HG03095 (cell line): ENCODE results near the gene NR4A2.
A peak's percentile ranks its signal among the peaks of the same experiment; 100 is the strongest.

Experiments
- ATAC-seq: cut with Tn5 transposase; IDR thresholded peaks from one replicate; pipeline ENCODE4 v1.9.1; 2021; ENCODE audit warnings: moderate library complexity; ENCODE audit not compliant: unreplicated experiment

NR4A2 gene

DNA sequence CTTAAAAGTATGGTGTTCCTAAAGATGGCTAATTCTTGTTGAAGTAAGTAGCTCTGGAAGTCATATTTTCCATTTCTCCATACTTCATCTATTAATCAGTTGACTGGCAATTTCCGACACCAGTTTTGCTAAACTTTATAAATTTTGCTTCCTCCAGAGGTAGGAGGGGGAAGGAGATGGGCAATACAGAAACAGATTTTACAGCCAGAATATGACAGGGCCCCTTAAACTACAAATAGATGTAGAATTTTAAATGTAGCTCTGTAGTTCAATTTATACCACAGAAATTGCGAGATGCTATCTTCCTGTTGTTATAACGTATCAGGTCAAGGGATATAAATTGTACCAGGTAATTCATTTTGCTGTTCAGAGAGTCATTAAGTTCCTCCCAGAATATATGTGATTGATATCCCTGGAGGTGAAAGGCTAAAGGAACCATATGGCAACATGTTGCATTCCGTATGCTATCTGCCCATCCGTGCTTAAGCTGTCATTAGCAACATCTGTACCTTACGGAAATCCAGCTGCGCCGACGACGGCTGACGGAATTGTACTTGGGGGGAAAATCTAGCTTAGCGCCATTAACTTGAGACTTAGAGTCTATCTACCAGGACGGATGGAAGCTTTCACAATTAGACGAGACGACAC lies 8.4 kb upstream of the NR4A2 start:
- no peak for ATAC-seq

DNA sequence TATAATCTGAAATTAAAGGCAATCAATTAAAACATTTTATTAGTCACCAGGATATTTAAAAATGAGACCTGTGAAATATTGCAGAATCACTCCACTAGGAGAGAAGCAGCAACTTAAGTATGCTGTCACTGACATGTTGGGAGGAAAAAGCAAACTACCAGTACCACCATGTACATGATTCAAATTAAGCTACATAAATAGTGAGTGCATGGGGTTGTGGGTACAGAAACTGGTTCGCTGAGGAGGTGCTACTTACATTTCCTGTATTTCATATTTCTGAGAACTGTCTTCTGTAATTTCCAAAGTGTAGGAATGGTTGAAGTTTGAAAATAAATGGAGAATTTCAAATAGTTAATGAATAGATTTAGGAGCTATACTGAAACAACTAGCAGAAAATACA lies 7.9 kb upstream of the NR4A2 start:
- ATAC-seq: no peak

DNA sequence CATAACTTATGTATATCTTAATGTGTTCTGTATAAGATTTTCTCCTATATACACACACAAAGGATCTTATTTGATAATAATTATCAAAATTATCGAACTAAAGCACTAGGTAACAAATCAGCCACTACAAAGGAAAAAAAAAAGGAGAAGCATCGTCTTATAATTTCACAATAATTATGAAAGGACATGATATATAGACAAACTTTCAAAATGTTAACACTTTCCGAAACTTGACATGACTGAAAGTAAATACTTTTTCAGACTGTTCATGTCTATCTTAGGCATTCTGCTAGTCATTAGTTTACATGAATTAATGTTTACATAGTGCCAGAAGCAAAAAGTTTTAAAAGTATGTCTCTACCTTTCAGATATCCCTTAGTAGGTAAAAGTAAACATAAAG lies 7.3 kb upstream of the NR4A2 start:
- no peak for ATAC-seq

DNA sequence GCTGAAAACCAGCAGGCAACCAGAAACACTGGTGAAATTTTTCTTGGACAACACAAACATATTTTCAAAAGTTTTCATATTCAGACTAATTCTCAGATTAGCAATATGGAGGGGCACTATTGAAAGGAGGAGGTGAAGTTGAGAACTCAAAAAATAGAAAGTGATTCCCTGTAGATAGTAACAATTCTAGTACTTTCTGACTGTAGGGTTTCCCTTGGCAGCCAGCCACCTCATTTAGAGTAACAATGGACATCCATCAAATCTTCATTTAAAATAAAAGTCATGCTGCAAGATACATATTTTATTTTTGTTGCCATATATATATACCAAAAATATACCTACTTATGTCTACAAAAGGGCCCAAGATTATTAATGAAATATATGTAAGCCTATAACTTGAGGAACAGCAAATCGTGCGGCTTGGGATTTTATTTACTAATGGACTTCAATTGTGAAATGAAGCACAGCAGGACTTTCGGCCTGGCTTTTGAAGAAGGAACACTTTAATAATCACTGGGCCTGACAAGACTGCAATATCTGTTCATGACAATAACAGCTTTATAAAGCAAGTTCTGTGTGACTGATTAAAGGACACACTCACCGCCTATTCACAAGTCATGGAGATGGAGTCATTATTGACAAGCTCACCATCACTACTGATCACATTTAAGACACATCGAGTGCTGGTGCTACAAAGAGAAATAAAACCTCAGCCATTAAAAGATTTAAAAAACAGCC lies 6.8 kb upstream of the NR4A2 start:
- ATAC-seq: no peak

DNA sequence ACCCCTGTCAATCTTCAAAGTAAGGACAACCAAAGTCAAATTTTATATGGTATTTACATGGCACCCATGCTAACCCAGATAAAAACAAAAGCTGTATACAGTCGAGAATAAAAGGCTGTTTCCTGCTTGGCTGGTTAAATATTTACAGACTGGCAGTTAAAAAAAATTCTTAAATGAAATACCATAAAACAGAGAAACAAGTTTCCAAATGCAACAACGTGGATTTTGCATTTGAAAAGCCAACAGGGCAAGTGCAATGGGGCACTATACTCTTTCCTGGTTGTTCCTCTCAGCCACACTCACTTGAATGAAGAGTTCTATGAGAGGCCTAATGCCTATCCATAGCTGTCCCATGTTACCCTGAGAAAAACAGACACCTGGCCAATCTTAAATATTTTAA lies 6.1 kb upstream of the NR4A2 start:
- ATAC-seq: no peak

DNA sequence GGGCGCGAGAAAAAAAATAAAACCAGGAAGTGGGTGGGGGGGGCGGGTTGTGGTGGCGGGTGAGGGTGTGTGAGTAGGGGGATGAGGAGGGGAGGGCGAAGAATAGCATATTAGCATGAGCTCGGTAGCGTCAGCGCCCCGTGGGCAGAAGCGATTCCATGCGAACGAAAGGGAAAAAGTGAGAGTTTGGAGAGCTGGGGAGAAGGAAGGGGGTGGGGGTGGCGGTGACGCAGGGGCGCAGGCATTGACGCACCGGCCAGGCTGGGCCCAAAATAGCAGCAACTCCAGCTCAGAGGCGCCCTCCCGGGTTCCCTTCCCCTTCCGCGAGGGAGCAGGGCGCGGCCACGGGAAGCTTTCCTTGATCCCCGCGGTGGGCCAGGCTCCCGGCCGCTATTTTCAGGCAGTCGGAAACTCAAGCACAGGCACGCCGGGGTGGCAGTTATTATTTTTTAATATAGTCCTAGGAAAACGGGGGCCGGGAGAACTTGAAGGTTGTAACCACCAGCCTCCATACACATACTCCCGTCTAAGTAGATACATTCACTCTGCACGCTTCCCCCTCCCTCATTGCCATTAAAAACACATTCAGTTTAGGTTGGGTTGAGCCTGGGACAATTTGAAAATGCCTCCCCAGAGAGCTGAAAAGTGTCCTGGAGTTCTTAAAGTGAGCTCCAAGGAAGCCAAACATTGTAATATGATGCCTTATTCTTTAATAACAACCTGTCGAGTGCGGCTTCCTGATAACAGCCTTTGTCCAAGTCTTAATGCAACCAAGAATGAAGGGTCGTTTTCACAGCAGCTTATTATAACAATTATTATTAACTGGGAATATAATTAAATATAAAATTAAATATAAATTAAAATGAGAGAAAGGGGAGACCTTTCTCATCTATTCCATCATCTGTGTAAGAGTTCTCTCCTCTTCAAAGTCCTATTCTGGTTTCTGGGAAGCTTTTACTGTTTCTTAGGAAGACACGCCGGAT lies 2.3 kb upstream of the NR4A2 start:
- ATAC-seq: peak; percentile 18

DNA sequence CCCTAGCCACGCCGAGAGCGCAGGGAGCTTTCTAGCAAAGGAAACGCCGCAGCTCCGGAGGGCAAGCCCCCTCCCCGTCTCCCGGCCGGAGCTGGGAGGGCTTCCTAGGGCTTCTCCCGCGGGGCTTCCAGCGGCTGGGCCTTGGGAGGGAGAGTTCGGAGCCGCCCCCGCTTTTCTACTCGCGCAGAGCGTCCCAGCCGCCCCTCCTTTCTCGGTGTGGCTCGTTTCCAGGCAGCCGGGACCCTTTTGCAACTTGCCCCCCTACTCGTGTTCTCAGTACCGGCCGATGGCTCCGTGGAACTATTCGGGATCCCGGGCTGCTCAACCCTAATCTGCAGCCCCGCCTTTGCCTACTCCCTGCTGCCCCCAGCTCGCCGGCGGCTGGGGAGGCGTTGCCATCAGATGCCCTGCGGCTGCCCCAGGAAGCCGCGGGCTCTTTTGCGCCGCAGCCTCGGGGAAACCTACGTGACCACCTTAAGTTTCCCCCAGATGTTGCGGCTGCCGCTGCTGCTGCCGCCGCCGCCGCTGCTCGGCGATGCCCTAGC lies 1.5 kb upstream of the NR4A2 start:
- peak; percentile 27 for ATAC-seq

DNA sequence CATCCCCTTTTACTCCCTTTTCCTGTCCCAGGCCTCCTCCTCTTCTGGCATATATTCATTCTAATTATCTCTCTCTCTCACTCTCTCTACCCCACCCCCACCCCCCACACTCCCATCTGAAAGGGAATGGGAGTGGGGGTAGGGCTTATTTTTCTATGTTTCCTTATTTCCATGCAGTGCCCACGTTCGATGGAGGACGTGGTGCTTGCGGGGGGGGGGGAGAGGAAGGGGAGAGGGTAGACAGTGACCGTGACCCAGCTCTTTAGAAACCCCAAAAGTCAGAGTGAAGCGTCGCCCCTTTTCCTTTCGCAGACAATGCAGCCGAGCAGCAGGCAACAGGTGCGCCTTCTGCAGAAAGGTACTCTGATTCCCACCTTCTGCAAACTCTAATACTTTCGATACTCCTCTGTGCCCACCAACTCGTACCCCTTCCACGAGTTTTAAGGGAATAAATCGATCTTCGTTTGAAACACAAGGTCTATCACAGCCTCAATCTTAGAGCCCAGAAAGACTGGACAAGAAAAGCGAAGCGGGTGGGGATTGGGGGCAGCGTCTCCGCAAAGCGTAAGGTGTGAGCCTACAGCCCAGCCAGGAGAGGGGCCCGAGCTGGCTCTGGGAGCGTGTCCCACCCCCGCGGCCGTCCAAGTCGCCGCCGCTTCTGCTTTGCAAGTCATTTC lies 891 bp upstream of the NR4A2 start:
- ATAC-seq: peak; percentile 18

DNA sequence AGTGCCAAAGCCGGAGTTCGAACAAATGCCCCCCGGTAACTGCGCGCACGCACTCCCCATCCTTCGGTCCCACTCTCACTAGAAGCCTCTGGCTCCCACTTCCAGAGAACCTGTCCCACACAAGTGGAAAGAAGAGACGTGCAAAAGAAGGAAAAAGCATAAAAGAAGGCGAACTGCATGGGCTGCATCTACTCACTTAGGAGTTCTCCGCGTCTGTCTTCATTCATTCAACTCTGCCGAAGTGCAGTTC lies 312 bp downstream of the NR4A2 start:
- ATAC-seq: no peak

DNA sequence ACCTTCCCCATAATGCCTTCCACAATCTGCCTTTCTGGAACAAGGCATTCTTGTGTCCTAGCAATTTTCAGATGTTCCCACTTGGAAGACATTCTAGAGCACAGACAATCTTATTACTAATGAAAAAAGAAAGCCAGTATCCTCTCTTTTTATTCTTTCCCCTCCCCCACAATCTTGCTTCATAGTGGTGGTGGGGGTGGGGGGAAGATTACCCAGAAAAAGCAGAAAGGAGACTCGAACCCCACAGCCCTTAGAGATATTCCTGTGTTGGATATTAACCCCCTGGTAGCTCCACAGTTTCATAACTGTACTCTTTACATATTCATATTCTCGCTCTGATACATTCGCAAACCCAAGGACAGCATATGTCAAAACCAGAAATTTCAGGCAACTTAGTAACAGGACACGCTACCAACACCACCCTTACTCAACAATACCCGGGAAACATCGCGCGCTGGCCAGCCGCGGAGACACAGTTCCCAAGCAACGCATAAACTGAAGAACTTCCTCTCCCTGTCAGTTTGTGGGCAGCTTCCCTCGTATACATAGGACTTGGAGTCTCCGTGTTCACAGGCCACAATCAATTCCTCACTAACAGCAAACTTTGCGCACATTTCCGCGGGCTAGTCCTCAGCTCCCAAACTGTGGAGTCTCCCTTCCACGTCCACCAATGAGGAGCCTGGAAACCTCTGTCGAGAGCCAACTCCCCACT lies 793 bp downstream of the NR4A2 start:
- no peak for ATAC-seq

DNA sequence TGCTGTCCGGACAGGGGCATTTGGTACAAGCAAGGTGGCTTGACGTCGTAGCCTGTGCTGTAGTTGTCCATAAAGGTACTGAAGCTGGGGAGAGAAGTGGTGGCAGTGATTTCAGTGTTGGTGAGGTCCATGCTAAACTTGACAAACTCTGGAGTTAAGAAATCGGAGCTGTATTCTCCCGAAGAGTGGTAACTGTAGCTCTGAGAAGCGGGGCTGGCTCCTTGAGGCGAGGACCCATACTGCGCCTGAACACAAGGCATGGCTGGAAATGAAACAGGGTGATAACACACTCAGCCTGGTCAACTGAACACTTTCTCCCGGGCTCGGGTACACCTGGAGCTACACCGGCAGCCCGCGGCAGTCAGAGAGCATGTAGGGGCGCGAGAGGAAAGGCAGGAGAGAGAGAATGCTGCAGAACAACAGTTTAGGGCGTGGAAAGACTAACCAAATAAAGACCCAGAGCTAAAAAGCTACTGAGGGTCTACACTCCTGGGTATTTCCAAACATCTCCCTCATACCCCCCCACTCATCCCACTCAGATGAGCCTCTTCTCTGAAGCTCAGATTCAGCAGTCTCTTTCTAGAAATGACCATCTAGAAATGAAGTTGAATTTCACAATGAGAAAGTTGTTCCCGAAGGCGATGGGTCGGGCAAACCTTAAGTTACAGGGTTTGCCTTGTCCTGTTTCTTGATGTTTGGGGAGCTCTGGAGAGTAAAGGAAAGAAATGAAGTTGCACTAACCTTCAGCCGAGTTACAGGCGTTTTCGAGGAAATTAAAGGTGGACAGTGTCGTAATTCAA lies 2.4 kb downstream of the NR4A2 start:
- no peak for ATAC-seq

DNA sequence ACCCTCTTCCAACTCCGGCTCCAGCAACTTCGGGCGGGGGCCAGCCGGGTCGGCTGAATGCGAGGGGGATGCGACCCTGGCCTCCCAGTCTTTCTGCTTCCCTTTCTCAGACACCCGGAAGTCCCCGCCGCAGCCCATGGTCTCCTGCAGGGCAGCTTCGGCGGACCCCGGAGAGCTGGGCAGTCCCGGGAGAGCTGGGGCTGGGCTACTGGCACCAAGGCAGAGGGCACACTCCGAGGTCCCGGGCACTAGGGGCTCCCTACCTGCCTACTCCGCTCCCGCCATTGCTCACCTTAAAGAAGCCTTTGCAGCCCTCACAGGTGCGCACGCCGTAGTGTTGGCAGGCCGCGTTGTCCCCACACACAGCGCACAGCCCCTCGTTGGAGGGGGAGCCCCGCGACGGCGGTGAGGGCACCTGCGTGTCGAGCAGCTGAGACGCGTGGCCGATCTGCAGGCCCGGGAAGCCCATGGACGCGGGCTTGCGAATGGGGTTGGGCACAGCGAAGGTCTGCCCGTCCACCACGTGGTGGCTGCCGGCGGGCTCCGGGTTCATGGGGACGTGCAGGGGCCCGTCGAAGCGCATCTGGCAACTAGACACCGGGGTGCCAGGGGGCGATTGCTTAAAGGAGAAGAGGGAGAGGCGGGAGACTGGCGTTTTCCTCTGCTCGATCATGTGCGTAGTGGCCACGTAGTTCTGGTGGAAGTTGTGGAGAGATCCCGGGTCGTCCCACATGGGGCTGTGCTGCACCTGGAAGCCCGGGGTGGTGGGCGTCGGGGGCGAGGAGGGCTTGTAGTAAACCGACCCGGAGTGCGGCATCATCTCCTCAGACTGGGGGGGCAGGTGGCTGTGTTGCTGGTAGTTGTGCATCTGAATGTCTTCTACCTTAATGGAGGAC lies 3.2 kb downstream of the NR4A2 start:
- ATAC-seq: no peak

DNA sequence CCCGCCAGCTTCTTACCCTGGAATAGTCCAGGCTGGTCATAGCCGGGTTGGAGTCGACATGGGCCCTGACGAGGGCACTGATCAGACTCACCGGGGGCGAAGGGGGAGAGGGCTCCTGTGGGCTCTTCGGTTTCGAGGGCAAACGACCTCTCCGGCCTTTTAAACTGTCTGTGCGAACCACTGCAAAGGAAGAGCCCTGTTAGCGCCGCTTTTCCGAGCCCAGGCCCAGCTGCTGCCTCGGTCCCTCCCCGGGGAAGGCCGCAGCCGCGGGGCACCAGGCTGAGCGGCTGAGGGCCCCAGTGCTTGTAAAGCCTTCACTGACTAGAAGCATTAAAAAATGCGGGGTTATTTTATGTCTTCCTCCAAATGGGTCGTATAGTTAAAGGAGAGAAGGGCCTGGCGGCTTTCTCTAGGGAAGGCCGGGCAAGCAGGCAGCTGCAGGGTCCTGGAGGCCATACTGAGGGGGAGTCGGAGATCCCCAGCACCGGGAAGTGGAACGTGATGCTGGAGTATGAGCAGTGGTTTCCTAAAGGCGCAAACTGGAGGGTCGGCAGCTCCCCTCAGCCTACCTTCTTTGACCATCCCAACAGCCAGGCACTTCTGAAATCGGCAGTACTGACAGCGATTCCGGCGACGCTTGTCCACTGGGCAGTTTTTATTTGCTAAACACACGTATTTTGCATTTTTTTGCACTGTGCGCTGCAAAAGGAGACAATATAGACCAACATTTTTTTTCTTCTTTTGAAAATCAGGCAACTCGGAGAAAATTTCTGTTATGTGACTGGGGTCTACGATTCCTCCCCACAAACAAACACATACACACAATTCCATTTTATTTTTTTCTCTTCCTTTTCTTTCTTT lies 4.5 kb downstream of the NR4A2 start:
- ATAC-seq: no peak

DNA sequence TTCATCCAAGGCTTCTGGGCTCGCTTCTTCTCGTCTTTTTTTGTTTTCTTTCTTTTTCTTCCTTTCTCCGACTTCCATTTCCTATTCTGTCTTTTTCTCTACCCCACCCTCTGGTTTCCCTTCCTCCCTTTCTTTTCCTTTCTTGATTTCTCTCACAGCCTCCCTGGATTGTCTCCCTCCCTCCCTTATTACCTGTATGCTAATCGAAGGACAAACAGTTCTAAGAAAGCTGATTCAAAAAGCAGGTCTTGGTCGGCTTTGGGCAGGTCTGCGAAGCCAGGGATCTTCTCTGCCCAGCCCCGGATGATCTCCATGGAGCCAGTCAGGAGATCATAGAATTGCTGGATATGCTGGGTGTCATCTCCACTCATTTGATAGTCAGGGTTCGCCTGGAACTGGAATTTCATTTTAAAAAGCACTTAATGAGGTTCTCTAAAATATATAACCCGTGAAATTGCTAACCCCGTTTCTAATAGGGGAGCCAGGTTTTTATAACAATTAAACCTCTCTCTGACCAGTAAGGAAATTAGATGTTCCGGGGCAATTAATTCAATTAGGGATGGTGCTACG lies 5.9 kb downstream of the NR4A2 start:
- ATAC-seq: no peak

DNA sequence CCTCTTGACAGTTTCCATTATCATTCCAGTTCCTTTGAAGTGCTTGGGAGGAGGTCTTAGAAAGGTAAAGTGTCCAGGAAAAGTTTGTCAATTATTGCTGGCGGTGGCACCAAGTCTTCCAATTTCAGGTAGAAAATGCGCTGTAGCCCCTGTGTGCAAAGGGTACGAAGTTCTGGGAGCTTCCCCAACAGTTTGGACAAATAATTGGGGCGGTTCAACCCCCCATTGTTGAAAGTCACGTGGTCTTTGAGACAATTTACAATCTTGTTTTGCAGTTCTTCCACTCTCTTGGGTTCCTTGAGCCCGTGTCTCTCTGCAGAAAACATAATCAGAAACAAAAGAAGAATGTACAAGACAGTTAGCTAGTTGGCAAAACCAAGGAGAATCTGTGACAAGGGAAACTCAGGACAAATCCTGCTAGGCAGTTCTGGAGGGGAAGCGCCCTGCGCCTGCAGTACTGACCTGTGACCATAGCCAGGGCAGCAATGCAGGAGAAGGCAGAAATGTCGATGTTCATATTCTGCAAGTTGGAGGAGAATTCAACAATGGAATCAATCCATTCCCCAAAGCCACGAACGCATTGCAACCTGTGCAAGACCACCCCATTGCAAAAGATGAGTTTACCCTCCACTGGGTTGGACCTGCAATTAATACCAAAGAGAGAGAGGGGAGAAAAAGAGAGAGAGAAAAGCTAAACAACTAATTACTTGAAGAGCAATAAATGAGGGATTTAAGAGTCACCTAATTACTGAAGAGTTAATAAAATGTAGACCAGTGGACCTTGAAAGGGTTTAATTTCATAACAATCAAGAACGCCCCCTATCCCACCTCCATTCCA lies 6.6 kb downstream of the NR4A2 start:
- ATAC-seq: no peak

DNA sequence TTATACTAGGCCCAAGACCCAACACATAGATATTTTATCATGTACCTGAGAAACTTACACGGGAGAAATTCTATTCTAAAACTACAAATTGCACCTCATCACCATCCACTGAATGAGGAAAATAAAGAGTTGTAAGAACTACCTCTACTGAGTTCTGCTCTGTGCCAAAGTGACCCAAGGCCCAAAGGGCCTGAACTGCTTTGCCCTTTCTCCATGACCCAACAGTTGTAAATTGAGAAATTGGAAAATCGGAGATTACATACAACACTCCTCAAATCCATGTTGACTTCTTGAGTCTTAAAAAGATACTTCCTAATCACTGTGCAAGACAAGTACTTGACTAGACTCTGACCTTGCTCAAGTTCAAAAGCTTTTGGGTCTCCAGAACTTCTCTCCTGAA lies 8.8 kb downstream of the NR4A2 start:
- ATAC-seq: no peak
